ENCODE data around the gene ERC2. TPM values are rescaled to one million over a fixed set of nuclear protein-coding genes. Genes with fewer than 3 reads are reported as not detected.

The ERC2 gene
- total and polyA plus RNA-seq, 2 of the 8 experiments (the other 6 are each of a cell fraction or from before 2014, with no cell fraction given): 16.4 to 22.8 TPM

DNA sequence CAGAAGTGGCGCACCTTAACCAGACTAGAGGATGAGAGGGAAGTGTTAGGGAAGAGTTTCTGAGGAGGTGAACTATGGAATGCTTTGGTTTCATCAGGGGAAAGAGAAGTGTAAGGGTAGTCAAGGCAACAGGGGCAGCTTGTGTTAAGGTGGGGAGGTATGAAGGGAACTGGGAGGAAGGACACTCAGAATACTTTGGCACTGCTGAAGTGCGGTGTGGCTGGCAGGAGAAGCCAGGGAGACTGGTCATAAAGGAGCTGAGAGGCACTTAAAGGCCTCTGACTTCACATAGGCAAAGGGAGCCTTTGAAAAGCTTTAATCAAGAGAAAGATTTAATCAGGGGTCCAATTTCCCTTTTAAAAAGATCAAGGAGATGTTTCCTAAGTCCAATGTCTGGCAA, 129.0 kb downstream of the ERC2 start (continued):
- TF ChIP-seq SRF (IDR thresholded peaks at IDR 0.05; ENCODE audit: low read depth, low read length) (no peak), JUN (IDR thresholded peaks at IDR 0.05; ENCODE audit: low read depth, low read length) (no peak), SAP30 (IDR thresholded peaks at IDR 0.05; ENCODE audit: insufficient read depth, insufficient replicate concordance, low read length) (no peak), CBX5 (IDR thresholded peaks at IDR 0.05; ENCODE audit: low read depth, low read length) (no peak)

Measured in H1 (cell line).